Ishikawa (cell line): ENCODE results near the gene SLC23A2.

Experiments used
- CEBPB ChIP-seq: IDR thresholded peaks from 2 replicates; pipeline ENCODE4 v1.6.1; 2012
- CREB1 ChIP-seq: IDR thresholded peaks from 2 replicates; pipeline ENCODE4 v1.6.1; 2012; ENCODE audit warnings: low read depth
- EGR1 ChIP-seq: IDR thresholded peaks from 2 replicates; pipeline ENCODE4 v1.6.1; 2012
- EP300 ChIP-seq: IDR thresholded peaks from 2 replicates; pipeline ENCODE4 v1.6.1; 2012; ENCODE audit warnings: borderline replicate concordance
- FOXM1 ChIP-seq: IDR thresholded peaks from 2 replicates; pipeline ENCODE4 v1.6.1; 2012; ENCODE audit warnings: low read depth, borderline replicate concordance
- MAX ChIP-seq: IDR thresholded peaks from 2 replicates; pipeline ENCODE4 v1.6.1; 2012
- NFIC ChIP-seq: IDR thresholded peaks from 2 replicates; pipeline ENCODE4 v1.6.1; 2012
- RAD21 ChIP-seq: IDR thresholded peaks from 2 replicates; pipeline ENCODE4 v1.6.1; 2012; ENCODE audit warnings: low read depth
- TAF1 ChIP-seq: IDR thresholded peaks from 2 replicates; pipeline ENCODE4 v1.6.1; 2012; ENCODE audit warnings: low read depth, mild to moderate bottlenecking
- TCF12 ChIP-seq: IDR thresholded peaks from 2 replicates; pipeline ENCODE4 v1.6.1; 2012; ENCODE audit warnings: low read depth
- TEAD4 ChIP-seq: IDR thresholded peaks from 2 replicates; pipeline ENCODE4 v1.6.1; 2012
- YY1 ChIP-seq: IDR thresholded peaks from 2 replicates; pipeline ENCODE4 v1.6.1; 2012; ENCODE audit warnings: low read depth
- ZBTB7A ChIP-seq: IDR thresholded peaks from 2 replicates; pipeline ENCODE4 v1.6.1; 2012; ENCODE audit warnings: low read depth
- TF ChIP-seq, protein P1 (sequence below): IDR thresholded peaks from 2 replicates; pipeline ENCODE4 v1.6.1; 2012; ENCODE audit warnings: low read depth, mild to moderate bottlenecking
- TF ChIP-seq, protein P2 (sequence below): IDR thresholded peaks from 2 replicates; pipeline ENCODE4 v1.6.1; 2012

The SLC23A2 gene

DNA sequence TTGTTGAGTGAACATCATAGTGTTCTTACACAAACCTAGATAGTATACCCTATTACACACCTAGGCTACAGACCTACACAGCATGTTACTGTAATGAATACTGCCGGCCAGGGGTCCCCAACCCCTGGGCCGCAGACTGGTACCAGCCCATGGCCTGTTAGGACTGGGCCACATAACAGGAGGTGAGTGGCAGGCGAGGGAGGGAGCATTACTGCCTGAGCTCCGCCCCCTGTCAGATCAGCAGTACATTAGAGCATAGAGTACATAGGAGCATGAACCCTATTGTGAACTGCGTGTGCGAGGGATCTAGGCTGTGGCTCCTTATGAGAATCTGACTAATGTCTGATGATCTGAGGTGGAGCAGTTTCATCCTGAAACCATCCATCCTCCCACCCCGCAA is 153.3 kb downstream of the SLC23A2 start:
- TF ChIP-seq CEBPB (no peak), CREB1 (no peak), TCF12 (no peak), MAX (no peak), ZBTB7A (no peak), RAD21 (no peak), EGR1 (no peak)
- TF ChIP-seq, protein P1, sequence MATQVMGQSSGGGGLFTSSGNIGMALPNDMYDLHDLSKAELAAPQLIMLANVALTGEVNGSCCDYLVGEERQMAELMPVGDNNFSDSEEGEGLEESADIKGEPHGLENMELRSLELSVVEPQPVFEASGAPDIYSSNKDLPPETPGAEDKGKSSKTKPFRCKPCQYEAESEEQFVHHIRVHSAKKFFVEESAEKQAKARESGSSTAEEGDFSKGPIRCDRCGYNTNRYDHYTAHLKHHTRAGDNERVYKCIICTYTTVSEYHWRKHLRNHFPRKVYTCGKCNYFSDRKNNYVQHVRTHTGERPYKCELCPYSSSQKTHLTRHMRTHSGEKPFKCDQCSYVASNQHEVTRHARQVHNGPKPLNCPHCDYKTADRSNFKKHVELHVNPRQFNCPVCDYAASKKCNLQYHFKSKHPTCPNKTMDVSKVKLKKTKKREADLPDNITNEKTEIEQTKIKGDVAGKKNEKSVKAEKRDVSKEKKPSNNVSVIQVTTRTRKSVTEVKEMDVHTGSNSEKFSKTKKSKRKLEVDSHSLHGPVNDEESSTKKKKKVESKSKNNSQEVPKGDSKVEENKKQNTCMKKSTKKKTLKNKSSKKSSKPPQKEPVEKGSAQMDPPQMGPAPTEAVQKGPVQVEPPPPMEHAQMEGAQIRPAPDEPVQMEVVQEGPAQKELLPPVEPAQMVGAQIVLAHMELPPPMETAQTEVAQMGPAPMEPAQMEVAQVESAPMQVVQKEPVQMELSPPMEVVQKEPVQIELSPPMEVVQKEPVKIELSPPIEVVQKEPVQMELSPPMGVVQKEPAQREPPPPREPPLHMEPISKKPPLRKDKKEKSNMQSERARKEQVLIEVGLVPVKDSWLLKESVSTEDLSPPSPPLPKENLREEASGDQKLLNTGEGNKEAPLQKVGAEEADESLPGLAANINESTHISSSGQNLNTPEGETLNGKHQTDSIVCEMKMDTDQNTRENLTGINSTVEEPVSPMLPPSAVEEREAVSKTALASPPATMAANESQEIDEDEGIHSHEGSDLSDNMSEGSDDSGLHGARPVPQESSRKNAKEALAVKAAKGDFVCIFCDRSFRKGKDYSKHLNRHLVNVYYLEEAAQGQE, result no peak
- TF ChIP-seq, protein P2, sequence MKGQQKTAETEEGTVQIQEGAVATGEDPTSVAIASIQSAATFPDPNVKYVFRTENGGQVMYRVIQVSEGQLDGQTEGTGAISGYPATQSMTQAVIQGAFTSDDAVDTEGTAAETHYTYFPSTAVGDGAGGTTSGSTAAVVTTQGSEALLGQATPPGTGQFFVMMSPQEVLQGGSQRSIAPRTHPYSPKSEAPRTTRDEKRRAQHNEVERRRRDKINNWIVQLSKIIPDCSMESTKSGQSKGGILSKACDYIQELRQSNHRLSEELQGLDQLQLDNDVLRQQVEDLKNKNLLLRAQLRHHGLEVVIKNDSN, result no peak

DNA sequence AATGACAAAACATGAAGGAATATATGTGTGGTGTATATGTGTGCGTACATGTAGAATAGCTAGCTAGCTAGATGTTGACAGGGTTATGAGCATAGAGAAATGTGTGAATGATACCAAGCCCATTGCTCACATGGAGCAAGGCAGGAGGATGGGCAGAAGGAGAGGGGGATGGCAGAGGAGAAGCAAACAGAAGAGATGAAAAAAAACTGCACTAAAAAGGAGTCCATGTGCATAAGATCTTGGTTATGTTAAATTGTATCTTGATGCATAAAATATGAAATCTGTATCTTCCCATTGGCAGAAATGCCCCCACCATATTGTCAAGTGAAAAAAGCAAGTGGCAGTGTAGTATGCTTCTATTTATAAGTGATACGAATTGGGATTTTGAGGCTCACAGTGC is 154.5 kb downstream of the SLC23A2 start:
- TF ChIP-seq, protein P2, result no peak
- TF ChIP-seq FOXM1, result no peak
- TF ChIP-seq ZBTB7A, result no peak
- no peak for TF ChIP-seq TEAD4
- no peak for TF ChIP-seq NFIC
- TF ChIP-seq RAD21, result no peak
- TF ChIP-seq EGR1, result no peak
- no peak for TF ChIP-seq TAF1
- no peak for TF ChIP-seq CREB1
- no peak for TF ChIP-seq CEBPB
- TF ChIP-seq, protein P1, result no peak
- TF ChIP-seq EP300, result no peak
- TF ChIP-seq MAX, result no peak
- no peak for TF ChIP-seq TCF12
- TF ChIP-seq YY1, result no peak

- TF ChIP-seq ZBTB7A (no peak), CREB1 (no peak), MAX (no peak), RAD21 (no peak), EP300 (no peak), TAF1 (no peak), TEAD4 (no peak), FOXM1 (no peak), CEBPB (no peak), NFIC (no peak), TCF12 (no peak), EGR1 (no peak), YY1 (no peak)
- TF ChIP-seq, protein P2, result no peak
- TF ChIP-seq, protein P1, result no peak
Measured at GRCh38 chr20:4844751-4845465, 156.4 kb downstream of the SLC23A2 start.

DNA sequence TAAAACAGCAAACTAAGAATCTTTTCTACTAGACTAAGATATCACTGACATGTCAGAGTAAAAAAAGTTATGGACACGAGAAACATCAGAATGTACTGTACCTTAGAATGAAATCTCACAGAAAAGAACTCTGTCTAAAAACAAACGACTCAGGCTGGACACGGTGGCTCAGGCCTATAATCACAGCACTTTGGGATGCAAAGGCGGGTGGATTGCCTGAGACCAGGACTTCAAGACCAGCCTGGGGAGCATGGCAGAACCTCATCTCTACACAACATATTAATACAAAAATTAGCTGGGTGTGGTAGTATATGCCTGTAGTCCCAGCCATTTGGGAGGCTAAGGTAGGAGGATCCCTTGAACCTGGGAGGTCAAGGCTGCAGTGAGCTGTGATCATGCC is 157.0 kb downstream of the SLC23A2 start:
- TF ChIP-seq FOXM1, result no peak
- no peak for TF ChIP-seq RAD21
- no peak for TF ChIP-seq EP300
- no peak for TF ChIP-seq CEBPB
- no peak for TF ChIP-seq CREB1
- TF ChIP-seq, protein P1, result no peak
- TF ChIP-seq ZBTB7A, result no peak
- TF ChIP-seq TAF1, result no peak
- no peak for TF ChIP-seq TEAD4
- no peak for TF ChIP-seq NFIC
